Activated T-cell treated with anti-CD3 and anti-CD28 coated beads, Interleukin-2, amount 50 U/mL, for 72 hours (primary cell): ENCODE data around the gene PTGES. TPM values are rescaled to one million over a fixed set of nuclear protein-coding genes. Genes with fewer than 3 reads are reported as not detected.
"Not testable (repeated sequence)": the region's sequence is repeated elsewhere in the genome, so short reads cannot be mapped to it uniquely, and the experiment has no call there.

Experiments
- ATAC-seq, 2 donors: fragments of 150-1000 bp; cut with Tn5 transposase; replicated peaks in 1 of 2; 2 replicates each; pipeline ENCODE4 v1.10.0; 2021; ENCODE audit warnings: moderate library complexity in 2 of 2, mild to moderate bottlenecking in 1 of 2
- DNase-seq, 2 donors: peaks; one replicate each; pipeline ENCODE4 v3.0.0; 2021 to 2022; ENCODE audit warnings: mixed read lengths in 1 of 2
- H3K27ac Mint-ChIP-seq: one replicate; pipeline ENCODE4 v1.8.0; 2022; ENCODE audit warnings: mild to moderate bottlenecking, moderate library complexity, mixed read lengths
- H3K27me3 Mint-ChIP-seq: one replicate; pipeline ENCODE4 v1.8.0; 2022; ENCODE audit warnings: low read depth, mixed read lengths
- H3K36me3 Mint-ChIP-seq, 2 donors: one replicate each; pipeline ENCODE4 v1.8.0; 2022; ENCODE audit warnings: mixed read lengths in 2 of 2, mild to moderate bottlenecking in 1 of 2; ENCODE audit not compliant: insufficient read depth in 2 of 2
- H3K4me1 Mint-ChIP-seq: one replicate; pipeline ENCODE4 v1.8.0; 2022; ENCODE audit warnings: low read depth, mixed read lengths
- H3K4me3 Mint-ChIP-seq, 2 donors: one replicate each; pipeline ENCODE4 v1.8.0; 2022; ENCODE audit warnings: mild to moderate bottlenecking in 2 of 2, mixed read lengths in 2 of 2, moderate library complexity in 2 of 2
- H3K9me3 Mint-ChIP-seq, 2 donors: one replicate each; pipeline ENCODE4 v1.8.0; 2022; ENCODE audit warnings: mixed read lengths in 2 of 2
- total RNA-seq, 2 donors: library from RNA; stranded (reverse); gene quantifications; one replicate each; pipeline ENCODE4 v1.2.3, GENCODE V29; 2022

Gene PTGES
- total RNA-seq, 2 donors from 2014 or later: 0.48 to 0.74 TPM

GRCh38 chr9:129777769-129778130, 24.9 kb upstream of the PTGES start:
- H3K27me3 Mint-ChIP-seq: peaks cover 22% of the 10 kb centered on the region
- peak overlapping the region; percentile 67 to 81 for H3K4me3 Mint-ChIP-seq

DNA sequence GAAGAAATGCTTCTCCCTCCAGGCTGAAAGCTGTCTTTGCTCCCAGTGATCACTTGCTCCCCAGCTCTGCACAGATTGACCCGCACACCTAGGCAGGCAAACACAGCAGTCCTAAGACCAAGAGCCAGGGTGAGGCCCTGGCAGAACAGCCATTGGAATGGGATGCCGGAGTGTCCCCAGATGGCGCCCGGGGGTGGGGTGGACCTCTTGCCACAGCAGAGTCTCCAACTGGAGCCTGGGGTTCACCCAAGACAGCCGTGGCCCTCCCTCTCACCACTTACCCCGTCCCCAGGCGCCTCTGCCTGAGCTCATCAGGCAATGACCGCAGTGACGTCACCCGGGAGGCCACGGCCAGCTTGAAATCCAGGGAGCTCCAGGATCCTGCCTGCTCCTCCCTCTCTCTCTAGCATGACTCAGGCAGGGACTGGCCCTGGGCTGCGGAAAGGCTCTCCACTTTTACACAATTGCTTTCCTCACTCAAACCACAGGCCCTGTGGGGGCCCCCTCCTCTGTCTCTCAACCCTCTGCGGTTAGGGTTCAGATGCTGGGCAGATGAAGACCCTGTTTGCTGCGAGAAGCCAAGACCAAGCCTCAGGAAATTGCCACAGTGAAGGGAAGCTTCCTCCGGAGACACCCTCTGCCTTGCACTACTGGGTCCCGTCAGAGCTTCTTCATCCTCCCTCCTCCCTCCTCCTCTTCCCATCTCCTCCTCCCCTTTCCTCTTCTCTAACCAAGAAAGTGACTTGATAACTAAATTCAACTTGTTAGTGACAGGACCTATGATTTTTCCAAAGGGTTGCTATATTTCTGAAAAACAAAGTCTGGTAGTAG, 24.3 kb upstream of the PTGES start:
- ATAC-seq (peak; percentile 88 to 93), DNase-seq (peak; percentile 66 to 72)
- Mint-ChIP-seq H3K9me3 (no peaks in the 10 kb centered on the region), H3K4me3 (peak overlapping the region; percentile 67 to 81), H3K36me3 (no peaks in the 10 kb centered on the region), H3K4me1 (peaks cover 20% of the 10 kb centered on the region), H3K27me3 (peaks cover 22% of the 10 kb centered on the region), H3K27ac (no peak overlapping the region)

More at GRCh38 chr9:129777769-129778130, 24.9 kb upstream of the PTGES start:
- ATAC-seq: peak in 1 of 2 donors; percentile 10
- Mint-ChIP-seq H3K4me1 (peaks cover 20% of the 10 kb centered on the region), H3K9me3 (no peaks in the 10 kb centered on the region), H3K27ac (no peak overlapping the region), H3K36me3 (no peaks in the 10 kb centered on the region)
- no peak for DNase-seq

- Mint-ChIP-seq H3K4me3 (no peak overlapping the region), H3K27me3 (peaks cover 22% of the 10 kb centered on the region), H3K4me1 (peaks cover 20% of the 10 kb centered on the region), H3K27ac (no peak overlapping the region), H3K36me3 (no peaks in the 10 kb centered on the region), H3K9me3 (no peaks in the 10 kb centered on the region)
- DNase-seq: no peak
- ATAC-seq: no peak
Measured at GRCh38 chr9:129776566-129776937, 23.7 kb upstream of the PTGES start.

GRCh38 chr9:129776096-129776495, 23.3 kb upstream of the PTGES start:
- not testable (repeated sequence) for H3K4me3 Mint-ChIP-seq, DNase-seq, H3K27ac Mint-ChIP-seq, H3K9me3 Mint-ChIP-seq, ATAC-seq, H3K36me3 Mint-ChIP-seq
- Mint-ChIP-seq H3K27me3 (peaks cover 22% of the 10 kb centered on the region), H3K4me1 (peaks cover 20% of the 10 kb centered on the region)

GRCh38 chr9:129775448-129775798, 22.6 kb upstream of the PTGES start:
- ATAC-seq: no peak
- H3K4me3 Mint-ChIP-seq: no peak overlapping the region
- peaks cover 20% of the 10 kb centered on the region for H3K4me1 Mint-ChIP-seq
- no peaks in the 10 kb centered on the region for H3K9me3 Mint-ChIP-seq
- DNase-seq: no peak
- H3K27ac Mint-ChIP-seq: no peak overlapping the region
- H3K27me3 Mint-ChIP-seq: peaks cover 22% of the 10 kb centered on the region
- H3K36me3 Mint-ChIP-seq: no peaks in the 10 kb centered on the region

DNA sequence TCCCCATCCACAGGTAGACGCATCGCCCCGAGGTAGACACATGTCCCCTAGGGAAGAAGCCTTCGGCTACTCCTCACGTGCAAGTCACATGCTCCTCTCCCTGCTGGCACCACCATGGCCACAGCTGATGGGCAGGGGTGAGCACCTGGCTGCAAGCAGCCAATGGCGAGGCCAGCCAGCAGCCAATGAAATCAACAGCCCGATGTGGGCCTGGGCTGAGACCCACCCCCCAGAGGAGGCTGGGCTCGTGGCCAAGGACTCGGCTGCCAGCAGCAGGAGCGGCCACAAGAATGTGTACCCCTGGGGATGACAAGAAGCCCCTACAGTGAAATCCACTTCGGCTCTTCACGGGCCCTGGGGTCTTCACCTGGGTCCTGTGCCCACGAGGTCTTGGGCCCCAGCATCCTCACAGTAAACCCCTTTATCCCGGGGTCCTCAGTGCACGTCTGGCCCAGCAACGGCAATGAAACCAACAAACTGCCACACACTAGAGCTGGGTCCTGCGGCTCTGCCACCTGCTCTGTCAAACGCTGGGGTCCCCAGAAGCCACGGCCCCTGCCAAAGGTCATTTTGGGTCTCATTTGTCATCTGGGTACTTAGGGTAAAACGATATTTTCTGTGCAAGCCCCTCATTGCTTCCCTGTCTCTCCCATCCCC, 22.1 kb upstream of the PTGES start:
- Mint-ChIP-seq H3K36me3 (no peaks in the 10 kb centered on the region), H3K27ac (no peak overlapping the region), H3K27me3 (peaks cover 22% of the 10 kb centered on the region), H3K4me3 (no peak overlapping the region), H3K9me3 (no peaks in the 10 kb centered on the region), H3K4me1 (peaks cover 20% of the 10 kb centered on the region)
- ATAC-seq (no peak), DNase-seq (no peak)

DNA sequence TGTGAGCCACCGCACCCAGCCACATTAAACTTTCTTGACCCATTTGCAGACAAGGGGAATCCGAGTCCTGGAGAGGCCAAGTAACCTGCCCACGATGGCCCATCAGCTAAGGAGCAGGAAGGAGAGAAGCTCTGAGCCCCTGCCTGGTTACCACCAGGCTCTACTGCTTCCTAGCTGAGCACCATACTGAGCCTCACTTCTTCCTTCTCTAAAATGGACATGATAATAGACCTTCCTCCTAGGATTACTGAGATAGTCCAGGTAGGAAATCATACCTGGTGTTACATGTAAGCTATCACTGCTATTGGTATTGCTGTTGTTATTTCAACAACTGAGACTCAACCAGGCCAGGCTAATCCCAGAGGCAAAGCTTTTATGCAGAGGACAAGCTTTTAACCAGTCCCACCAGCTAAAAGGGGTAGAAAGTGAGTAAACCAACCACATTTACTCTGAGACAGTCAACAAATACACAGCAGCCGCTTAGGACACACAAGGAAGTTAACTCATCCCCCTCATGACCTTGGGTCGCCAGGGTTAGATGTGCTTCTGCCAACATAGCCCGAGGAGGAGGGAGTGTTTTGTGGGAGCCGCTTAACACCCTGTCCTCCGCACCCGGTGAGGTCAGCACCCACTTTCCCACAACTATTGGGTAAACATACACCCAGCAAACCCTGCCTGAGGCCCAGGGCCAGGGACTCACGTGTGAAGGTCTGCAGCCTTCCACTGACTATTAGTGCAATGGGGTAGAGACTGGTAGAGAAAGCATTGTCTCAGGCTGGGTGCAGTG, 20.6 kb upstream of the PTGES start:
- Mint-ChIP-seq H3K36me3 (no peaks in the 10 kb centered on the region), H3K27me3 (peaks cover 14% of the 10 kb centered on the region), H3K27ac (no peak overlapping the region), H3K4me3 (no peak overlapping the region), H3K9me3 (no peaks in the 10 kb centered on the region), H3K4me1 (peaks cover 20% of the 10 kb centered on the region)
- ATAC-seq (no peak), DNase-seq (no peak)

DNA sequence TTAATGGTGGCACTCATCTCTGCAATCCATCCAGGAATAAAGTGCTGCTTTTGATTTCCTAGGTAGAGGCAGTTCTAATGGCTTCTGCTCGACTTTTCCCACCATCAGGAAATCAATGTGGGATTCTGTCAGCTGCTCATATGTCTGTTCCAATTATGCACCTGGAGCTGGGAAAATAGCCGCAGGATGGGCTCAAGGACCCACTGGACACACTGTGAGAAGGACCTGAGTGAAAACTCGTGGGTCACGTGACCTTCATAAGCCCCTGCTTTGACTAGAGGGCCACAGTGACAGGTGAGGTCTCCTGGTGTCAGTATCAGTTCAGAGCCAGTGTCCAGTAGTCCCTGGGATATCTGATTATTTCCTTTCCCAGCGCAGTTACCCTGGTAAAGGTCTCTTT, 17.9 kb upstream of the PTGES start:
- Mint-ChIP-seq H3K4me3 (no peak overlapping the region), H3K27me3 (no peaks in the 10 kb centered on the region), H3K27ac (no peak overlapping the region), H3K9me3 (no peaks in the 10 kb centered on the region), H3K4me1 (no peaks in the 10 kb centered on the region), H3K36me3 (no peaks in the 10 kb centered on the region)
- ATAC-seq (no peak), DNase-seq (no peak)

- Mint-ChIP-seq H3K4me3 (no peak overlapping the region), H3K27me3 (no peaks in the 10 kb centered on the region), H3K9me3 (no peaks in the 10 kb centered on the region), H3K27ac (no peak overlapping the region), H3K36me3 (no peaks in the 10 kb centered on the region), H3K4me1 (no peaks in the 10 kb centered on the region)
- ATAC-seq: no peak
- DNase-seq: no peak
Measured at GRCh38 chr9:129769669-129770068, 16.8 kb upstream of the PTGES start.

- H3K36me3 Mint-ChIP-seq: no peaks in the 10 kb centered on the region
- no peak overlapping the region for H3K4me3 Mint-ChIP-seq
- ATAC-seq (no peak), DNase-seq (no peak)
- no peaks in the 10 kb centered on the region for H3K27me3 Mint-ChIP-seq
- no peaks in the 10 kb centered on the region for H3K4me1 Mint-ChIP-seq
- no peak overlapping the region for H3K27ac Mint-ChIP-seq
- H3K9me3 Mint-ChIP-seq: no peaks in the 10 kb centered on the region
Measured at GRCh38 chr9:129768486-129768885, 15.6 kb upstream of the PTGES start.

DNA sequence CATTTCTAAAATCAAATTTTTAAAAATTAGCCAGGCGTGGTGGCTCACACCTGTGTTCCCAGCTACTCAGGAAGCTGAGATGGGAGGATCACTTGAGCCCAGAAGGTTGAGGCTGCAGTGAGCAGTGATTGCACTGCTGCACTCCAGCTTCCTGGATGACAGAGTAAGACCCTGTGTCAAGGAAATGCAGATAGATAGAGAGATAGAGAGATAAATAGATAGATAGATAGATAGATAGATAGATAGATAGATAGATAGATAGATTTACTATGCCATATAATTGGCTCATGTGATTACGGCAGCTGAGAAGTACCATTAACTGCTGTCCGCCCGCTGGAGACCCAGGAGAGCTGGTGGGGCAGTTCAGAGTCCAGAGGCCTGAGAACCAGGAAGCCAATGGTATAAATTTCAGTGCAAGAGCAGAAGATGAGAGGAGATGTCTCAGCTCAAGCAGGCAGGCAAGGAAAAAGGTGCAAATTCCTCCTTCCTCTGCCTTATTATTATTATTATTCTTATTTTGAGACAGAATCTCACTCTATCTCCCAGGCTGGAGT, 13.0 kb upstream of the PTGES start:
- Mint-ChIP-seq H3K4me1 (no peaks in the 10 kb centered on the region), H3K27ac (no peak overlapping the region), H3K4me3 (no peak overlapping the region), H3K36me3 (no peaks in the 10 kb centered on the region), H3K27me3 (no peaks in the 10 kb centered on the region), H3K9me3 (no peaks in the 10 kb centered on the region)
- DNase-seq (no peak), ATAC-seq (no peak)

DNA sequence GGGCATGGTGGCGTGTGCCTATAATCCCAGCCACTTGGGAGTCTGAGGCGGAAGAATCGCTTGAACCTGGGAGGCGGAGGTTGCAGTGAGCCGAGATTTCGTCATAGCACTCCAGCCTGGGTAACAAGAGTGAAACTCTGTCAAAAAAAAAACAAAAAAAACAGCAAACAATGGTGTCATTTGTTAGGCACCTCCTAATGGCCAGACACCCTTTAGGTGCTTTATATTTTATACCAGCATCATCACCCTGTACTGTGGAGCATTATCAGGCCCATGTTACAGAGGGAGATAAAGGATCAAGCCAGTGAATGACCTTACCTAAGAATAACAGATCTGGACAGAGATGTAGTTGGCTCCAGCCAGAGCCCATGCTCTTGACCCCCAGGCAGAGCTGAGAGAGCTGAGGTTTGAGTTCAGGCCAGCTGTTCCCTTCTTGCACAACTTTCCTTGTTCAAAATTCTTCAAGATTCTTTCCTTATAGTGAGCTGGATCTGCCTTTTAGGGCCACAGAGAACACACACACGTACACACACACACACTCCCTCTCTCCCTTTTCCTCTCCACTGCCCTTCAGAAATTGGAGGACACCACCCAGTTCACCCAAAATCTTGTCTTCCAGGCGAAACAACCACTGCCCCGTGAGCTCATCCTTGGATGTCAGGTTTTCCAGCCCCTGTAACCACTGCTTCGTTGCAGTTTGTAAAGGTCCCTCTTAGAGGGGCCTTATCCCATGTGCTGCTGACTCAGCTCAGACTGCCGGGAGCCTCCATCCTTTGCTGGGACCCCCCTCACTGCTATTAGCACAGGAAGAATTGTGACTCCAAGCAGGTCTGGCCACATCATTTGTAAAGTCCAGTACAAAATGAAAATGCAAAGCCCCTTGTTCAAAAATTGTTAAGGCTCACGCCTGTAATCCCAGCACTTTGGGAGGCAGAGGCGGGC, 10.4 kb upstream of the PTGES start:
- no peak for ATAC-seq

More for the DNA sequence above, 10.4 kb upstream of the PTGES start:
- H3K9me3 Mint-ChIP-seq: no peaks in the 10 kb centered on the region
- H3K27me3 Mint-ChIP-seq: peaks cover 2% of the 10 kb centered on the region
- no peaks in the 10 kb centered on the region for H3K36me3 Mint-ChIP-seq
- DNase-seq: no peak
- no peak overlapping the region for H3K27ac Mint-ChIP-seq
- no peak overlapping the region for H3K4me3 Mint-ChIP-seq
- H3K4me1 Mint-ChIP-seq: peaks cover 2% of the 10 kb centered on the region
